GM12892 (cell line): ENCODE data around the gene PC.

ENCODE experiments used
- POLR2A ChIP-seq: IDR thresholded peaks from 2 replicates; pipeline ENCODE4 v1.6.1; 2011; ENCODE audit warnings: low read depth, low read length, control low read depth
- POLR2AphosphoS5 ChIP-seq: IDR thresholded peaks from 2 replicates; pipeline ENCODE4 v1.6.1; 2011; ENCODE audit warnings: low read depth, low read length, control low read depth
- TAF1 ChIP-seq: IDR thresholded peaks from 2 replicates; pipeline ENCODE4 v1.6.1; 2011; ENCODE audit warnings: low read depth, mild to moderate bottlenecking, control low read depth, low read length, borderline replicate concordance

GRCh38 chr11:66870131-66870530 lies 88.1 kb downstream of the PC start:
- TF ChIP-seq POLR2A (no peak), POLR2AphosphoS5 (no peak), TAF1 (no peak)
